NCI-H2171 (cell line): Measurements from ENCODE around the gene C20orf96.

ENCODE experiments used
- DNase-seq: peaks from one replicate; lab custom pipeline; 2025; lab: John Stamatoyannopoulos, UW

C20orf96 gene

GRCh38 chr20:312067-312466 lies 21.5 kb upstream of the C20orf96 start:
- no peak for DNase-seq

GRCh38 chr20:311609-312008 lies 21.1 kb upstream of the C20orf96 start:
- DNase-seq: no peak

- DNase-seq: no peak
These were observed 20.1 kb upstream of the C20orf96 start for GRCh38 chr20:310645-311044.

GRCh38 chr20:309841-310644 lies 19.5 kb upstream of the C20orf96 start:
- peak; percentile 100 for DNase-seq

GRCh38 chr20:309306-309840 lies 18.8 kb upstream of the C20orf96 start:
- no peak for DNase-seq

- DNase-seq: no peak
These were observed 18.0 kb upstream of the C20orf96 start for GRCh38 chr20:308427-309038.

- DNase-seq: no peak
These were observed 15.2 kb upstream of the C20orf96 start for GRCh38 chr20:305745-306144.

- no peak for DNase-seq
These were observed 11.6 kb upstream of the C20orf96 start for GRCh38 chr20:301886-302848.

- no peak for DNase-seq
These were observed 9.9 kb upstream of the C20orf96 start for GRCh38 chr20:300345-300990.

GRCh38 chr20:298776-299391 lies 8.3 kb upstream of the C20orf96 start:
- no peak for DNase-seq

GRCh38 chr20:297925-298775 lies 7.6 kb upstream of the C20orf96 start:
- peak; percentile 39 for DNase-seq

GRCh38 chr20:297098-297924 lies 6.8 kb upstream of the C20orf96 start, which contains the start of gene ZCCHC3:
ZCCHC3 (plus strand) TSS chr20:297570; CDS start chr20:297587, 17 bp downstream.
- DNase-seq: peak; percentile 98

- no peak for DNase-seq
These were observed 5.3 kb upstream of the C20orf96 start for GRCh38 chr20:295804-296203.

- DNase-seq: no peak
These were observed 4.1 kb upstream of the C20orf96 start for GRCh38 chr20:294602-295001.

- DNase-seq: no peak
These were observed 862 bp downstream of the C20orf96 start for GRCh38 chr20:289693-290083.

GRCh38 chr20:288956-289692 lies 1.4 kb downstream of the C20orf96 start:
- DNase-seq: no peak

- DNase-seq: no peak
These were observed 4.0 kb downstream of the C20orf96 start for GRCh38 chr20:286508-286907.

- DNase-seq: no peak
These were observed 6.4 kb downstream of the C20orf96 start for GRCh38 chr20:284172-284571.
